ENCODE results near the gene ATAD2B. TPM values are rescaled to one million over a fixed set of nuclear protein-coding genes. Genes with fewer than 3 reads are reported as not detected.

ATAD2B gene
- 98.3 TPM for total RNA-seq

DNA sequence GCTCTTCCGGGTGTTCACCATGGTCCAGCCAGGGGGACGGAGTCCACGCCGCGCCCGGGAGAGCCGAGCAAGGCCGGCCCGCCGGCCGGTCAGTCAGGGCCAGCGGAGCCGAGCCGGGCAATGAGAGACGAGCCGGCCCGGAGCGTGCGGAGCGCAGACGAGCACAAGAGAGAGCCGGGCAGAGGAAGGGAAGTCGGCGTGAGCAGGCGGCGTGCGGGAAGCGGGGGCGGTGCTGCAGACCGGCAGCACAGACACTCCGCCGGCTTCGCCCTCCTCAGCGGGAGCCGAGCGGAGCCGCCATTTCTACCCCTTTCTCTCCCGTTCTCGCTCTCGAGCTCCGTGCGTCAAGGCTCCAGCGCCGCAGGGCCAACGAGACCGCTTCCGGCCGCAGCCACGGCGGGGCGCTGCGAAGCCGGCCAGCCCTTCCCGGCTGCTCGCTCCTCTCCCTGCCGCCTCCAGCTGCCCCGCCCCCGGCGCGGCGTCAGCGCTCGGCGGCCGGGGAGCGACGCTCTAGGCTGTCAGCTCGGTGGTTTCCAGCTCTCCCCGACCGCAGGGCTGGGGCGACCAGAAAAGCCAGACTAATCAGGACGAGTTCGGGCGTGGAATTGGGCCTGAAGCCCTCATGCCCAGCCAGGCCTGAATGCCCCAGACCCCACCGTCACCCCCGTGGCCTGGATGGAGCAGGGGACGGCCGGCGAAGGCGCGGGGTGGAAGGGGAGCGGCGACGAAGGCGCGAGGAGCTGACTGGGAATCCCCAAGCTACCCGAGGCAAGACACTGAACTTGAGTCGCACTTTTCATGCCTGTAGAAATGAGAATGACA is at the start of gene ATAD2B:
TSS of gene ATAD2B (minus strand) at position 374 of the 822 bp plus-strand sequence. CDS start at position 21, 353 bp downstream.

DNA sequence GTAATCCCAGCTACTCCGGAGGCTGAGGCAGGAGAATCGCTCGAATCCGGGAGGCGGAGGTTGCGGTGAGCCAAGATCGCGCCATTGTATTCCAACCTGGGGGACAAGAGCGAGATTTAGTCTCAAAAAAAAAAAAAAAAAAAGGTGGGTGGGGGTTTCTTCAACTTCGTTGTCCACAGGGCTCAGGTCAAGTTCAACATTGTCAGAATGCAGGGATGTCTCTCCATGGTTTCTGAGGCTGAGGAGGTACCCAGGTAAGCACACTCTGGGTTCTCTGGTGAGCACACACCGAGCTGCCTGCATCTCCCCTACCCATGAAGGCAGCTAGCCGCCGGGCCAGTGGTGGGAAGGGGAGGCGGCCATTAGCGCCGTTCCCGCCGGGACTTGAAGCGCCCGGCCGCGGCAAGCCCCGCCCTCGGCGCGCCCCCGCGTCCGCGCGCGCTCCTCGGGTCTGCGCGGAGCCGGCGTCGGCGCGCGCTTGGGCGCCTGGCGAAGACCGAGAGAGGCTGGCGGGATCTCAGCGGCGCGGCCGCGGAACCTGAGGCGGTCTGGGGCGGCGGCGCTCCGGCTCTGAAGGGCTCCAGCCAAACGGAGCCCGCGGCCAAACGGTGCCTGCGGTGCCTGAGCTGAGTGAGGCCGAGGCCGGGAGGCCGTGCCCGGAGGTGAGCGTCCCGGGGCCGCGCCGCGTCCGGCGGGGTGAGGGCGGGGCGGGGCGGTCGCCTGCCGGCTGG is 13.2 kb upstream of the ATAD2B start, which contains the start of gene UBXN2A:
TSS of gene UBXN2A (plus strand) at position 477 of the 731 bp plus-strand sequence. CDS start 17,852 bp downstream, outside the sequence.

Other genes starting within 250 kb of the ATAD2B start
- gene UBXN2A, start 13.3 kb upstream of the ATAD2B start, total RNA-seq, result 33.5 TPM
- gene MFSD2B, start 83.0 kb upstream of the ATAD2B start, total RNA-seq, result 0.63 TPM
- 21.9 TPM for gene WDCP, start 120.3 kb upstream of the ATAD2B start, total RNA-seq
- 64.5 TPM for gene FKBP1B, start 122.6 kb upstream of the ATAD2B start, total RNA-seq
- 86.1 TPM for gene SF3B6, start 149.2 kb upstream of the ATAD2B start, total RNA-seq
- 17.2 TPM for gene TP53I3, start 157.7 kb upstream of the ATAD2B start, total RNA-seq
- 1.6 TPM for gene PFN4, start 196.2 kb upstream of the ATAD2B start, total RNA-seq
- 80.1 TPM for gene FAM228B, start 196.3 kb upstream of the ATAD2B start, total RNA-seq
- 9.4 TPM for gene FAM228A, start 247.9 kb upstream of the ATAD2B start, total RNA-seq

Measured in parietal lobe (tissue), 1 donor.